Panc1 (cell line): Measurements from ENCODE around the gene TYW3. TPM values are rescaled to one million over a fixed set of nuclear protein-coding genes. Genes with fewer than 3 reads are reported as not detected.

Experiments
- ATAC-seq: fragments of 200-7000 bp; cut with Tn5 transposase; 2 replicates; pipeline ENCODE4 v1.9.1; 2020; ENCODE audit warnings: mild to moderate bottlenecking, moderate library complexity
- BruUV-seq: library from RNA; stranded (reverse); fragments of 400-500 nt; replicated peaks from 2 replicates; lab custom pipeline; 2021; lab: Mats Ljungman, UMichigan
- CTCF ChIA-PET: fragments of 300-600 bp; sonication (Branson Sonifier 250); formaldehyde crosslinking; loops from one replicate; lab custom pipeline; 2022; ENCODE audit warnings: antibody characterized with exemption; lab: Charles Lee
- POLR2A ChIA-PET: fragments of 300-600 bp; sonication (Branson Sonifier 250); formaldehyde crosslinking; loops from one replicate; lab custom pipeline; 2022; ENCODE audit warnings: antibody characterized with exemption; lab: Charles Lee
- DNase-seq: peaks from one replicate; pipeline ENCODE4 v3.0.0-alpha.2; 2010; ENCODE audit warnings: low read depth, low spot score
- H3K27ac ChIP-seq: 2 replicates; pipeline ENCODE4 v1.5.1; 2011; ENCODE audit warnings: mild to moderate bottlenecking, low read length, inconsistent platforms
- H3K27me3 ChIP-seq: fragments of 200-500 bp; sonication (Bioruptor generic); 2 replicates; pipeline ENCODE4 v1.6.0; 2014; ENCODE audit warnings: low read length, inconsistent platforms; ENCODE audit not compliant: control insufficient read depth, insufficient read depth
- H3K36me3 ChIP-seq: fragments of 200-500 bp; sonication (Bioruptor generic); 2 replicates; pipeline ENCODE4 v1.5.1; 2014; ENCODE audit warnings: inconsistent platforms, mild to moderate bottlenecking, low read length, moderate library complexity; ENCODE audit not compliant: control insufficient read depth, insufficient read depth
- H3K4me1 ChIP-seq: 2 replicates; pipeline ENCODE4 v1.5.1; 2011; ENCODE audit warnings: inconsistent platforms, mild to moderate bottlenecking, low read length, moderate library complexity; ENCODE audit not compliant: control insufficient read depth, insufficient read depth
- H3K4me3 ChIP-seq, 2 experiments: 2 replicates each; pipeline ENCODE4 v1.5.1; 2011 to 2012; ENCODE audit warnings: low read depth in 2 of 2, low read length in 2 of 2, mild to moderate bottlenecking in 2 of 2, inconsistent platforms in 1 of 2, moderate library complexity in 1 of 2
- H3K9me3 ChIP-seq: fragments of 200-500 bp; sonication (Bioruptor generic); 2 replicates; pipeline ENCODE4 v1.5.1; 2014; ENCODE audit warnings: low read depth, mild to moderate bottlenecking, inconsistent platforms, low read length, moderate library complexity; ENCODE audit not compliant: control insufficient read depth, insufficient read depth
- CTCF ChIP-seq: fragments of 450-650 bp; IDR thresholded peaks from 2 replicates; pipeline ENCODE4 v1.5.1; 2017; ENCODE audit warnings: mild to moderate bottlenecking
- POLR2AphosphoS5 ChIP-seq: IDR thresholded peaks from 2 replicates; pipeline ENCODE4 v1.6.1; 2012; ENCODE audit warnings: mild to moderate bottlenecking, low read depth, low read length, moderate library complexity
- REST ChIP-seq, 2 experiments: IDR thresholded peaks; 2 replicates each; pipeline ENCODE4 v1.6.1; 2011 to 2012; ENCODE audit warnings: low read depth in 2 of 2, control low read depth in 1 of 2, low read length in 1 of 2, mild to moderate bottlenecking in 1 of 2, moderate library complexity in 1 of 2; ENCODE audit not compliant: insufficient read depth in 1 of 2
- SIN3A ChIP-seq: IDR thresholded peaks from 2 replicates; pipeline ENCODE4 v1.6.1; 2012; ENCODE audit warnings: low read depth, mild to moderate bottlenecking, low read length, moderate library complexity, borderline replicate concordance; ENCODE audit not compliant: insufficient read depth
- TCF7L2 ChIP-seq: IDR thresholded peaks from 2 replicates; pipeline ENCODE4 v1.6.1; 2011; ENCODE audit warnings: mild to moderate bottlenecking, low read depth, low read length, inconsistent platforms
- in situ Hi-C: cut with HindIII; loops from 2 replicates; pipeline ENCODE4 v1.10.0; 2016; ENCODE audit warnings: low sequenced_read_pairs, low pct_unique_long_range_greater_than_20kb
- intact Hi-C: fragments of 100-400 bp; cut with micrococcal nuclease; formaldehyde crosslinking; loops from one replicate; pipeline ENCODE4 v1.10.0; 2022; ENCODE audit not compliant: unreplicated experiment
- total RNA-seq: library from RNA; stranded (reverse); gene quantifications from one replicate; pipeline ENCODE4 v1.2.1, GENCODE V29; 2021; ENCODE audit not compliant: unreplicated experiment

Gene TYW3
- total RNA-seq, 1 experiment from 2014 or later, result 20.0 TPM

DNA sequence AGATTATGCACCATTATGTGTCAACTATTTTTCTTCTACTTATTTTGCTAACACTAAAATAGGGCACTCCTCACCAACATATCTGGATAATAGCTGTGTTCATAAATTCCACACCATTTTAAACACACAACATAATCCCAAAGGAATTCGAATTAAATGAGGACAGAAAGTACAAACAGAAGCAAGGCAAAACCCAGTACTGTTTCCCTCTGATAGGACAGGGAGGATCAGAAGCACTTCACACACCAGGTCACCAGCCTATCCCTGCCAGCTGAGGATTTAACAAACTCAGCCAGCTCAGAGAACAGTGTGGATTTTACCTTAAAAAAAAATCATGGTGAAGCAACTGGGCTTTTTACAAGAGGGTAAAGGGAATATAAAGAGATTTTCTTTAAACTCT, 20.1 kb upstream of the TYW3 start:
- no peaks in the 10 kb centered on the region for H3K4me1 ChIP-seq
- H3K9me3 ChIP-seq, result no peaks in the 10 kb centered on the region
- intact Hi-C loops, result no loop called here
- no peaks in the 10 kb centered on the region for H3K27me3 ChIP-seq
- H3K36me3 ChIP-seq, result peaks cover 2% of the 10 kb centered on the region; the same call in 1 of the 2 replicates
- ATAC-seq (no peak), DNase-seq (no peak)
- no peak overlapping the region for H3K4me3 ChIP-seq
- BruUV-seq, result no TSS peak
- ChIA-PET CTCF (no interaction called here), POLR2A (no interaction called here)
- in situ Hi-C loops, result no loop called here
- H3K27ac ChIP-seq, result no peak overlapping the region
- TF ChIP-seq TCF7L2, result no peak
- no peak for TF ChIP-seq SIN3A
- TF ChIP-seq CTCF, result no peak
- no peak for TF ChIP-seq REST (IDR thresholded peaks at IDR 0.05; ENCODE audit: insufficient read depth in 1 of 2, low read depth in 2 of 2, low read length in 1 of 2)
- no peak for TF ChIP-seq POLR2AphosphoS5

GRCh38 chr1:74713849-74714248, 19.1 kb upstream of the TYW3 start:
- peaks cover 2% of the 10 kb centered on the region; the same call in 1 of the 2 replicates for H3K36me3 ChIP-seq
- ChIA-PET POLR2A (no interaction called here), CTCF (no interaction called here)
- H3K4me1 ChIP-seq, result no peaks in the 10 kb centered on the region
- intact Hi-C loops, result no loop called here
- no peaks in the 10 kb centered on the region for H3K9me3 ChIP-seq
- no peak for ATAC-seq
- no peak for DNase-seq
- H3K27ac ChIP-seq, result no peak overlapping the region
- H3K4me3 ChIP-seq, result no peak overlapping the region
- no peaks in the 10 kb centered on the region for H3K27me3 ChIP-seq
- in situ Hi-C loops, result no loop called here
- BruUV-seq, result no TSS peak
- TF ChIP-seq SIN3A (no peak), POLR2AphosphoS5 (no peak), TCF7L2 (no peak), REST (IDR thresholded peaks at IDR 0.05; ENCODE audit: insufficient read depth in 1 of 2, low read depth in 2 of 2, low read length in 1 of 2) (no peak), CTCF (no peak)
